Vagina (tissue), 2 donors: ENCODE results near the gene RALGDS. TPM values are rescaled to one million over a fixed set of nuclear protein-coding genes. Genes with fewer than 3 reads are reported as not detected.
A peak's percentile ranks its signal among the peaks of the same experiment; 100 is the strongest.
"Not testable (repeated sequence)": the region's sequence is repeated elsewhere in the genome, so short reads cannot be mapped to it uniquely, and the experiment has no call there.

Experiments used
- DNase-seq, 2 donors: peaks; one replicate each; pipeline ENCODE4 v3.0.0-alpha.2; 2017; ENCODE audit errors: extremely low spot score in 2 of 2
- H3K27ac ChIP-seq: fragments of 200-600 bp; sonication (generic); one replicate; pipeline ENCODE4 v1.5.1; 2019
- H3K27me3 ChIP-seq: fragments of 200-600 bp; sonication (generic); one replicate; pipeline ENCODE4 v1.5.1; 2019
- H3K36me3 ChIP-seq, 2 donors: fragments of 200-600 bp; sonication (generic); one replicate each; pipeline ENCODE4 v1.5.1; 2017 to 2019
- H3K4me1 ChIP-seq: fragments of 200-600 bp; sonication (generic); one replicate; pipeline ENCODE4 v1.5.1; 2019
- H3K4me3 ChIP-seq, 2 donors: fragments of 200-600 bp; sonication (generic); 1 replicate in 1 of 2; 2 replicates in 1 of 2; pipeline ENCODE4 v1.5.1; 2016 to 2019
- H3K9me3 ChIP-seq: fragments of 200-600 bp; sonication (generic); one replicate; pipeline ENCODE4 v1.5.1; 2019
- CTCF ChIP-seq, 3 experiments: fragments of 450-650 bp in 2 of 3; fragments of 200-600 bp in 1 of 3; sonication (generic) in 1 of 3; IDR thresholded peaks; one replicate each; pipeline ENCODE4 v1.5.1; 2017 to 2019; ENCODE audit warnings: antibody characterized with exemption in 3 of 3, mild to moderate bottlenecking in 2 of 3, moderate library complexity in 2 of 3
- POLR2A ChIP-seq, 2 donors: fragments of 450-650 bp; IDR thresholded peaks; one replicate each; pipeline ENCODE4 v1.6.1; 2017; ENCODE audit warnings: antibody characterized with exemption in 2 of 2, mild to moderate bottlenecking in 2 of 2, moderate library complexity in 2 of 2
- POLR2AphosphoS5 ChIP-seq, 2 donors: sonication (generic); formaldehyde crosslinking; IDR thresholded peaks; one replicate each; pipeline ENCODE4 v1.9.0; 2017; ENCODE audit warnings: antibody characterized with exemption in 2 of 2, mild to moderate bottlenecking in 2 of 2, low read depth in 1 of 2; ENCODE audit not compliant: insufficient read depth in 1 of 2
- intact Hi-C: fragments of 100-400 bp; cut with DNase I; formaldehyde crosslinking; loops from one replicate; pipeline ENCODE4 v1.15.1; 2023
- total RNA-seq: library from RNA; depleted of rRNA; stranded (reverse); fragments of >200 nt; gene quantifications from one replicate; pipeline ENCODE4 v1.2.3, GENCODE V29; 2016

RALGDS gene
- total RNA-seq, result 85.0 TPM

GRCh38 chr9:133121198-133121914 lies at the start of gene RALGDS:
Gene RALGDS, minus strand, starts transcription at chr9:133121240. Its CDS starts 86 bp downstream, at chr9:133121154.
- H3K4me1 ChIP-seq, result peaks cover 82% of the 10 kb centered on the region
- TF ChIP-seq CTCF (IDR thresholded peaks at IDR 0.05) (no peak), POLR2AphosphoS5 (IDR thresholded peaks at IDR 0.05; ENCODE audit: insufficient read depth in 1 of 2, low read depth in 1 of 2) (peak in 1 of 2 donors; percentile 46)
- DNase-seq, result no peak

GRCh38 chr9:133170716-133171115 lies 49.7 kb upstream of the RALGDS start:
- no peaks in the 10 kb centered on the region for H3K4me1 ChIP-seq
- no peak for DNase-seq
- no peaks in the 10 kb centered on the region for H3K9me3 ChIP-seq
- H3K4me3 ChIP-seq, result no peak overlapping the region
- intact Hi-C loops, result no loop called here
- TF ChIP-seq POLR2A (IDR thresholded peaks at IDR 0.05) (no peak), POLR2AphosphoS5 (IDR thresholded peaks at IDR 0.05; ENCODE audit: insufficient read depth in 1 of 2, low read depth in 1 of 2) (no peak), CTCF (IDR thresholded peaks at IDR 0.05) (no peak)
- H3K27ac ChIP-seq, result no peak overlapping the region
- no peaks in the 10 kb centered on the region for H3K27me3 ChIP-seq
- no peaks in the 10 kb centered on the region for H3K36me3 ChIP-seq

More at GRCh38 chr9:133121198-133121914, at the start of gene RALGDS:
- intact Hi-C loops, result no loop called here
- no peaks in the 10 kb centered on the region for H3K27me3 ChIP-seq
- no peaks in the 10 kb centered on the region for H3K36me3 ChIP-seq
- no peaks in the 10 kb centered on the region for H3K9me3 ChIP-seq
- H3K27ac ChIP-seq, result peak within 1 kb of the TSS; percentile 95
- peak within 1 kb of the TSS; percentile 75 to 82 for H3K4me3 ChIP-seq

GRCh38 chr9:133169687-133170086 lies 48.6 kb upstream of the RALGDS start:
- H3K36me3 ChIP-seq, H3K4me1 ChIP-seq, DNase-seq, H3K4me3 ChIP-seq, H3K9me3 ChIP-seq, H3K27me3 ChIP-seq, intact Hi-C loops, H3K27ac ChIP-seq: not testable (repeated sequence)

GRCh38 chr9:133169102-133169501 lies 48.1 kb upstream of the RALGDS start:
- Histone ChIP-seq H3K4me3 (no peak overlapping the region), H3K36me3 (no peaks in the 10 kb centered on the region), H3K9me3 (no peaks in the 10 kb centered on the region), H3K27ac (no peak overlapping the region), H3K4me1 (peaks cover 1% of the 10 kb centered on the region), H3K27me3 (no peaks in the 10 kb centered on the region)
- no peak for TF ChIP-seq POLR2AphosphoS5 (IDR thresholded peaks at IDR 0.05; ENCODE audit: insufficient read depth in 1 of 2, low read depth in 1 of 2)
- TF ChIP-seq CTCF (IDR thresholded peaks at IDR 0.05), result no peak
- no peak for TF ChIP-seq POLR2A (IDR thresholded peaks at IDR 0.05)
- intact Hi-C loops, result no loop called here
- no peak for DNase-seq

- Histone ChIP-seq H3K9me3 (no peaks in the 10 kb centered on the region), H3K36me3 (no peaks in the 10 kb centered on the region), H3K27me3 (no peaks in the 10 kb centered on the region), H3K4me1 (peaks cover 8% of the 10 kb centered on the region), H3K4me3 (no peak overlapping the region), H3K27ac (no peak overlapping the region)
- intact Hi-C loops, result no loop called here
- no peak for DNase-seq
- TF ChIP-seq POLR2A (IDR thresholded peaks at IDR 0.05) (no peak), CTCF (IDR thresholded peaks at IDR 0.05) (no peak), POLR2AphosphoS5 (IDR thresholded peaks at IDR 0.05; ENCODE audit: insufficient read depth in 1 of 2, low read depth in 1 of 2) (no peak)
These were observed 47.4 kb upstream of the RALGDS start for GRCh38 chr9:133168432-133168831.
